ENCODE measurements around the gene ARHGEF40.

DNA sequence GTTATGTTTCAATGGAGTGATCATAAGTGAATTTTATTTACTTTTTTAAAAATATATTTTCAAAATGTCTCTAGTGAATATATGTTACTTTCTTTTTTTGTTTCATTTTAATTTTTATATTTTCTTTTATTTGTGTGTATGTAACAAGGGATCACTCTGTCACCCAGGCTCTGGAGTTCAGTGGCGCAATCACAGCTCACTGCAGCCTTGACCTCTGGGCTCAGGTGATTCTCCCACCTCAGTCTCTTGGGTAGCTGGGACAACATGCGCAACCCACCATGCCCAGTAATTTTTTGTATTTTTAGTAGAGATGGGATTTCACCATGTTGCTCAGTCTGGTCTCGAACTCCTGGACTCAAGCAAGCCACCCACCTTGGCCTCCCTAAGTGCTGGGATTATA, 48.8 kb downstream of the ARHGEF40 start:
- TF ChIP-seq EZH2 (IDR thresholded peaks at IDR 0.05; ENCODE audit: insufficient read depth, poor library complexity, severe bottlenecking) = no peak
- TF ChIP-seq EZH2phosphoT487 (IDR thresholded peaks at IDR 0.05; ENCODE audit: insufficient read depth, low read depth) = no peak

Measured in GM23248 (cell line).